B cell (primary cell): ENCODE data around the gene PCSK1. TPM values are rescaled to one million over a fixed set of nuclear protein-coding genes. Genes with fewer than 3 reads are reported as not detected.

Experiments used
- ATAC-seq: fragments of 200-7000 bp; cut with Tn5 transposase; one replicate; pipeline ENCODE4 v1.10.0; 2021; ENCODE audit warnings: low read depth, mild to moderate bottlenecking, moderate number of reproducible peaks, moderate library complexity
- CTCF ChIA-PET: fragments of 350-600 bp; sonication (Branson Sonifier 250); formaldehyde crosslinking; loops from one replicate; lab custom pipeline; 2021; ENCODE audit warnings: antibody characterized with exemption, inconsistent platforms; lab: Charles Lee
- POLR2A ChIA-PET: fragments of 350-600 bp; sonication (Branson Sonifier 250); formaldehyde crosslinking; loops from one replicate; lab custom pipeline; 2021; ENCODE audit warnings: antibody characterized with exemption; lab: Charles Lee
- DNase-seq: peaks from one replicate; pipeline ENCODE4 v3.0.0; 2013
- H2AFZ ChIP-seq: 2 replicates; pipeline ENCODE4 v1.6.1; 2012; ENCODE audit warnings: mild to moderate bottlenecking, low read depth, low read length; ENCODE audit not compliant: insufficient read depth, poor library complexity, severe bottlenecking
- H3K27ac ChIP-seq, 2 donors: 1 replicate in 1 of 2; 2 replicates in 1 of 2; pipeline ENCODE4 v1.5.1; 2012 to 2013; ENCODE audit warnings: low read length in 2 of 2, mild to moderate bottlenecking in 2 of 2, moderate library complexity in 1 of 2
- H3K27me3 ChIP-seq, 4 experiments: fragments of 200-600 bp in 1 of 4; sonication (generic) in 1 of 4; replicated peaks in 1 of 4; 1 replicate in 2 of 4; 2 replicates in 2 of 4; pipeline versions ENCODE4 v1.6.1 to v1.7.0; 2013 to 2016; ENCODE audit warnings: low read length in 3 of 4, mild to moderate bottlenecking in 2 of 4, mixed read lengths in 1 of 4, moderate library complexity in 1 of 4; ENCODE audit not compliant: insufficient read depth in 4 of 4, control insufficient read depth in 3 of 4; ENCODE audit errors: control extremely low read depth in 1 of 4
- H3K36me3 ChIP-seq, 2 experiments: replicated peaks in 1 of 2; 1 replicate in 1 of 2; 2 replicates in 1 of 2; pipeline versions ENCODE4 v1.6.1 to v1.7.1; 2013; ENCODE audit warnings: low read length in 1 of 2; ENCODE audit not compliant: insufficient read depth in 2 of 2, control insufficient read depth in 1 of 2; ENCODE audit errors: control extremely low read depth in 1 of 2, extremely low read depth in 1 of 2
- H3K4me1 ChIP-seq, 2 donors: fragments of 200-600 bp in 1 of 2; sonication (generic) in 1 of 2; 1 replicate in 1 of 2; 2 replicates in 1 of 2; pipeline versions ENCODE4 v1.5.1 to v1.6.1; 2013 to 2017; ENCODE audit warnings: low read length in 2 of 2; ENCODE audit not compliant: control insufficient read depth in 2 of 2, insufficient read depth in 2 of 2
- H3K4me2 ChIP-seq: replicated peaks from 2 replicates; pipeline ENCODE3; 2012; ENCODE audit warnings: mild to moderate bottlenecking, low read depth, low read length; ENCODE audit not compliant: poor library complexity, severe bottlenecking
- H3K4me3 ChIP-seq, 5 experiments: fragments of 200-600 bp in 1 of 5; sonication (generic) in 1 of 5; 1 replicate in 3 of 5; 2 replicates in 2 of 5; pipeline versions ENCODE4 v1.5.1 to v1.7.0; 2011 to 2016; ENCODE audit warnings: low read length in 4 of 5, mild to moderate bottlenecking in 4 of 5, low read depth in 2 of 5, control low read depth in 1 of 5, moderate library complexity in 1 of 5; ENCODE audit not compliant: insufficient read depth in 1 of 5; ENCODE audit errors: control extremely low read depth in 1 of 5, extremely low read depth in 1 of 5
- H3K79me2 ChIP-seq: fragments of 200-600 bp; sonication (generic); one replicate; pipeline ENCODE4 v1.6.0; 2016; ENCODE audit warnings: low read length; ENCODE audit not compliant: control insufficient read depth, insufficient read depth
- H3K9ac ChIP-seq: fragments of 200-600 bp; sonication (generic); 2 replicates; pipeline ENCODE4 v1.6.1; 2017; ENCODE audit warnings: mild to moderate bottlenecking, low read length, moderate library complexity
- H3K9me3 ChIP-seq, 3 donors: one replicate each; pipeline versions ENCODE4 v1.6.1 to v1.7.1; 2013; ENCODE audit warnings: low read length in 2 of 3; ENCODE audit not compliant: control insufficient read depth in 2 of 3, insufficient read depth in 1 of 3; ENCODE audit errors: control extremely low read depth in 1 of 3
- H4K20me1 ChIP-seq: 2 replicates; pipeline ENCODE4 v1.6.0; 2012; ENCODE audit warnings: mild to moderate bottlenecking, low read length; ENCODE audit not compliant: insufficient read depth, control insufficient read depth, poor library complexity, severe bottlenecking
- H3K27ac Mint-ChIP-seq: one replicate; pipeline ENCODE4 v1.8.0; 2021; ENCODE audit warnings: mixed read lengths
- H3K27me3 Mint-ChIP-seq: one replicate; pipeline ENCODE4 v1.8.0; 2021; ENCODE audit warnings: mixed read lengths
- H3K4me1 Mint-ChIP-seq: one replicate; pipeline ENCODE4 v1.8.0; 2021; ENCODE audit warnings: mixed read lengths
- H3K4me3 Mint-ChIP-seq: one replicate; pipeline ENCODE4 v1.8.0; 2021; ENCODE audit warnings: mixed read lengths
- H3K9me3 Mint-ChIP-seq: one replicate; pipeline ENCODE4 v1.8.0; 2022; ENCODE audit warnings: mixed read lengths; ENCODE audit not compliant: insufficient read depth
- EZH2 ChIP-seq: IDR thresholded peaks from 2 replicates; pipeline ENCODE4 v1.6.1; 2012; ENCODE audit warnings: borderline replicate concordance, low read depth, mild to moderate bottlenecking, moderate library complexity, low read length; ENCODE audit not compliant: insufficient read depth, poor library complexity, severe bottlenecking
- WGBS: methylation state at CpG from one replicate; pipeline ENCODE4 v1.1.5; 2013; ENCODE audit warnings: missing lambda C conversion rate; ENCODE audit not compliant: insufficient coverage; 5-methylcytosine and 5-hydroxymethylcytosine counted together
- intact Hi-C: fragments of 100-400 bp; cut with micrococcal nuclease; formaldehyde crosslinking; loops from one replicate; pipeline ENCODE4 v1.10.0; 2022
- polyA plus RNA-seq: library from polyadenylated mRNA; depleted of rRNA; stranded (reverse); fragments of >200 nt; gene quantifications from 2 replicates; pipeline ENCODE4 v1.2.3, GENCODE V29; 2012
- total RNA-seq, 2 donors: library from RNA; stranded (reverse); fragments of 120-200 nt in 1 of 2; gene quantifications; 1 replicate in 1 of 2; 2 replicates in 1 of 2; pipeline versions ENCODE4 v1.2.3 to v1.2.4, GENCODE V29; 2013 to 2022
- TF ChIP-seq, protein P1 (sequence below): fragments of 200-600 bp; IDR thresholded peaks from one replicate; pipeline ENCODE4 v1.8.0; 2022; ENCODE audit warnings: antibody characterized with exemption, mild to moderate bottlenecking

The PCSK1 gene
- total and polyA plus RNA-seq, 2 donors (not counting 1 experiment from before 2014, with no cell fraction given) = not detected

DNA sequence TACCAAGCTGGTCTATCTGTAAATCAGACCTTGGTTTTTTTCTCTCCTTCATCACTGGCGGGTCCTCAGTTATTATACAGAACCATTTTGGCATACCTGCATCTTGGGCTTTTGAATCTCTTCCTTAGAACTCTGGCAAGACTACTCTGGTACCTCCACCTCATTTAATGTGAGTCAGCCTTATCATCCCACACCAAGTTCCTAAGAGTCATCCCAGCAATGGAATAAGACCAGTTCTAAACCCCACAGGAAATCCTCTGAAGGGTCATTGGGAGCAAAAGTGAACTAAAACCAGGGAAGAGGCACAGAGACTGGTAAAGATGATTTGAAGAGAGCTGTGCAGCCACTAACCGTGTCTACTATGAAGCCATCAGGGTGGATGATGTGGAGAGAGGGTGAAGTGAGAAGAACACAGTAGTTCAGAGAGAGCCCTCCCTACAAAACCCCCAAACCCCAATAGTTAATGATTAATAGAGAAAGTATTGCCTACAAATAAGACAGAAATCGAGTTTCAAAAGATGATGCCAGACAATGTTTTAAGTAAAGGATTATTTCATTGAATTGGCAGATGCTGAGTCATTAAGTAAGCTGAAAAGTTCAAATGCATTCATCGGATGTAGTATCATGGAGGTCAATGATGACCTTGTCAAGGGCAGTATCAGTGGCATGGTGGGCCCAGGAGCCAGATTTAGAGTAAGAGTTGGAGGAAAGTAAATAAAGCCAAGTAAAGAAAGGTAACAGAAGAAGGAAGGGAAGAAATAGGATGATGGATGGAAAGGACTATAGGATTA is 85.4 kb downstream of the PCSK1 start:
- Histone ChIP-seq H4K20me1 (no peaks in the 10 kb centered on the region), H3K27me3 (peaks cover 0 to 18% (median 7%) of the 10 kb centered on the region in 4 experiments), H3K36me3 (no peaks in the 10 kb centered on the region), H3K9ac (no peak overlapping the region), H3K27ac (no peak overlapping the region), H3K4me1 (no peaks in the 10 kb centered on the region), H3K4me3 (no peak overlapping the region), H2AFZ (no peak overlapping the region), H3K9me3 (no peaks in the 10 kb centered on the region), H3K79me2 (no peaks in the 10 kb centered on the region), H3K4me2 (no peak overlapping the region)
- ChIA-PET POLR2A (no interaction called here), CTCF (interaction anchor here (0.5 kb wide), 1 partner anchor 454 kb away, joined by 6 read pairs; no protein-coding TSS in a partner anchor)
- 97% methylated on average over 3 of the region's 4 CpGs for WGBS
- H3K9me3 Mint-ChIP-seq = no peaks in the 10 kb centered on the region
- H3K27ac Mint-ChIP-seq = no peak overlapping the region
- no peaks in the 10 kb centered on the region for H3K4me1 Mint-ChIP-seq
- DNase-seq (no peak), ATAC-seq (no peak)
- intact Hi-C loops = no loop called here
- TF ChIP-seq, protein P1, sequence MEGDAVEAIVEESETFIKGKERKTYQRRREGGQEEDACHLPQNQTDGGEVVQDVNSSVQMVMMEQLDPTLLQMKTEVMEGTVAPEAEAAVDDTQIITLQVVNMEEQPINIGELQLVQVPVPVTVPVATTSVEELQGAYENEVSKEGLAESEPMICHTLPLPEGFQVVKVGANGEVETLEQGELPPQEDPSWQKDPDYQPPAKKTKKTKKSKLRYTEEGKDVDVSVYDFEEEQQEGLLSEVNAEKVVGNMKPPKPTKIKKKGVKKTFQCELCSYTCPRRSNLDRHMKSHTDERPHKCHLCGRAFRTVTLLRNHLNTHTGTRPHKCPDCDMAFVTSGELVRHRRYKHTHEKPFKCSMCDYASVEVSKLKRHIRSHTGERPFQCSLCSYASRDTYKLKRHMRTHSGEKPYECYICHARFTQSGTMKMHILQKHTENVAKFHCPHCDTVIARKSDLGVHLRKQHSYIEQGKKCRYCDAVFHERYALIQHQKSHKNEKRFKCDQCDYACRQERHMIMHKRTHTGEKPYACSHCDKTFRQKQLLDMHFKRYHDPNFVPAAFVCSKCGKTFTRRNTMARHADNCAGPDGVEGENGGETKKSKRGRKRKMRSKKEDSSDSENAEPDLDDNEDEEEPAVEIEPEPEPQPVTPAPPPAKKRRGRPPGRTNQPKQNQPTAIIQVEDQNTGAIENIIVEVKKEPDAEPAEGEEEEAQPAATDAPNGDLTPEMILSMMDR = no peak
- TF ChIP-seq EZH2 = no peak
- H3K4me3 Mint-ChIP-seq = no peak overlapping the region
- peaks cover 18% of the 10 kb centered on the region for H3K27me3 Mint-ChIP-seq
